Esophagus (tissue), 2 donors: ENCODE measurements around the gene SPON1. TPM values are rescaled to one million over a fixed set of nuclear protein-coding genes. Genes with fewer than 3 reads are reported as not detected.

Experiments
- H3K27ac ChIP-seq, 2 donors: one replicate each; pipeline ENCODE4 v1.5.1; 2013; ENCODE audit warnings: low read depth in 2 of 2, mild to moderate bottlenecking in 2 of 2, inconsistent platforms in 1 of 2, low read length in 1 of 2, moderate library complexity in 1 of 2
- H3K27me3 ChIP-seq, 2 donors: one replicate each; pipeline ENCODE4 v1.6.1; 2013; ENCODE audit warnings: low read length in 2 of 2, control low read depth in 1 of 2, mild to moderate bottlenecking in 1 of 2; ENCODE audit not compliant: insufficient read depth in 2 of 2, control insufficient read depth in 1 of 2
- H3K36me3 ChIP-seq, 2 donors: one replicate each; pipeline ENCODE4 v1.6.1; 2013; ENCODE audit warnings: low read length in 1 of 2; ENCODE audit not compliant: control insufficient read depth in 2 of 2, insufficient read depth in 2 of 2
- H3K4me1 ChIP-seq, 2 donors: one replicate each; pipeline ENCODE4 v1.6.1; 2013; ENCODE audit warnings: low read length in 1 of 2; ENCODE audit not compliant: control insufficient read depth in 2 of 2, insufficient read depth in 2 of 2
- H3K4me3 ChIP-seq, 2 donors: one replicate each; pipeline ENCODE4 v1.5.1; 2013; ENCODE audit warnings: low read length in 2 of 2, mild to moderate bottlenecking in 2 of 2, low read depth in 1 of 2, moderate library complexity in 1 of 2
- H3K9me3 ChIP-seq, 2 donors: one replicate each; pipeline ENCODE4 v1.6.1; 2013; ENCODE audit warnings: mild to moderate bottlenecking in 2 of 2, low read depth in 1 of 2, low read length in 1 of 2, moderate library complexity in 1 of 2; ENCODE audit not compliant: control insufficient read depth in 2 of 2, insufficient read depth in 1 of 2
- WGBS, 2 donors: extraction: QIAGEN DNeasy Blood & Tissue Kit; methylation state at CpG; one replicate each; pipeline ENCODE4 v1.1.7; 2013; 5-methylcytosine and 5-hydroxymethylcytosine counted together
- polyA plus RNA-seq, 2 donors: library from polyadenylated mRNA; stranded (reverse); fragments of 200-250 nt; gene quantifications; one replicate each; pipeline ENCODE4 v1.2.3, GENCODE V29; 2013
- donor health status: healthy with polysubstance abuse.
- donor health status: Bipolar disorder and iron deficiency.

Gene SPON1
- polyA plus RNA-seq, 2 donors: 0.75 to 3.0 TPM

GRCh38 chr11:13941775-13942174 lies 20.7 kb upstream of the SPON1 start:
- no peaks in the 10 kb centered on the region for H3K36me3 ChIP-seq
- no peaks in the 10 kb centered on the region for H3K4me1 ChIP-seq
- H3K27ac ChIP-seq: no peak overlapping the region
- H3K9me3 ChIP-seq: no peaks in the 10 kb centered on the region
- H3K4me3 ChIP-seq: no peak overlapping the region
- no peaks in the 10 kb centered on the region for H3K27me3 ChIP-seq
- WGBS, 2 donors: 97 to 100% methylated on average over 1 of the region's 1 CpG

GRCh38 chr11:13942378-13942777 lies 20.1 kb upstream of the SPON1 start:
- H3K27me3 ChIP-seq: no peaks in the 10 kb centered on the region
- no peaks in the 10 kb centered on the region for H3K36me3 ChIP-seq
- 85% methylated on average over 1 of the region's 1 CpG for WGBS, 2 donors
- no peak overlapping the region for H3K27ac ChIP-seq
- no peak overlapping the region for H3K4me3 ChIP-seq
- H3K9me3 ChIP-seq: no peaks in the 10 kb centered on the region
- H3K4me1 ChIP-seq: no peaks in the 10 kb centered on the region

- Histone ChIP-seq H3K36me3 (no peaks in the 10 kb centered on the region), H3K27me3 (no peaks in the 10 kb centered on the region), H3K4me1 (no peaks in the 10 kb centered on the region), H3K9me3 (no peaks in the 10 kb centered on the region), H3K27ac (no peak overlapping the region), H3K4me3 (no peak overlapping the region)
Observed at GRCh38 chr11:13942971-13943381, 19.5 kb upstream of the SPON1 start.

GRCh38 chr11:13944016-13944415 lies 18.5 kb upstream of the SPON1 start:
- H3K9me3 ChIP-seq: no peaks in the 10 kb centered on the region
- no peaks in the 10 kb centered on the region for H3K36me3 ChIP-seq
- no peak overlapping the region for H3K4me3 ChIP-seq
- 52 to 70% methylated on average over 3 of the region's 3 CpGs for WGBS, 2 donors
- H3K4me1 ChIP-seq: no peaks in the 10 kb centered on the region
- no peak overlapping the region for H3K27ac ChIP-seq
- H3K27me3 ChIP-seq: no peaks in the 10 kb centered on the region

- no peaks in the 10 kb centered on the region for H3K4me1 ChIP-seq
- no peaks in the 10 kb centered on the region for H3K36me3 ChIP-seq
- H3K9me3 ChIP-seq: no peaks in the 10 kb centered on the region
- H3K4me3 ChIP-seq: no peak overlapping the region
- H3K27me3 ChIP-seq: no peaks in the 10 kb centered on the region
- H3K27ac ChIP-seq: no peak overlapping the region
- WGBS, 2 donors: 64 to 70% methylated on average over 3 of the region's 3 CpGs
Observed at GRCh38 chr11:13944911-13945425, 17.6 kb upstream of the SPON1 start.

GRCh38 chr11:13947379-13947778 lies 15.1 kb upstream of the SPON1 start:
- H3K27me3 ChIP-seq: no peaks in the 10 kb centered on the region
- H3K27ac ChIP-seq: no peak overlapping the region
- no peak overlapping the region for H3K4me3 ChIP-seq
- no peaks in the 10 kb centered on the region for H3K9me3 ChIP-seq
- H3K4me1 ChIP-seq: no peaks in the 10 kb centered on the region
- H3K36me3 ChIP-seq: no peaks in the 10 kb centered on the region

GRCh38 chr11:13949876-13950275 lies 12.6 kb upstream of the SPON1 start:
- no peak overlapping the region for H3K27ac ChIP-seq
- 48 to 71% methylated on average over 2 of the region's 2 CpGs for WGBS, 2 donors
- no peaks in the 10 kb centered on the region for H3K4me1 ChIP-seq
- no peaks in the 10 kb centered on the region for H3K36me3 ChIP-seq
- H3K4me3 ChIP-seq: no peak overlapping the region
- no peaks in the 10 kb centered on the region for H3K27me3 ChIP-seq
- H3K9me3 ChIP-seq: no peaks in the 10 kb centered on the region

- no peaks in the 10 kb centered on the region for H3K36me3 ChIP-seq
- 76 to 80% methylated on average over 1 of the region's 1 CpG for WGBS, 2 donors
Observed at GRCh38 chr11:13952221-13952620, 10.3 kb upstream of the SPON1 start.

GRCh38 chr11:13952668-13953067 lies 9.9 kb upstream of the SPON1 start:
- no peak overlapping the region for H3K27ac ChIP-seq
- H3K27me3 ChIP-seq: no peaks in the 10 kb centered on the region
- H3K4me3 ChIP-seq: no peak overlapping the region
- H3K4me1 ChIP-seq: no peaks in the 10 kb centered on the region
- no peaks in the 10 kb centered on the region for H3K9me3 ChIP-seq
- WGBS, 2 donors: 74 to 85% methylated on average over 4 of the region's 4 CpGs
- no peaks in the 10 kb centered on the region for H3K36me3 ChIP-seq

More at GRCh38 chr11:13952221-13952620, 10.3 kb upstream of the SPON1 start:
- Histone ChIP-seq H3K4me1 (no peaks in the 10 kb centered on the region), H3K27ac (no peak overlapping the region), H3K9me3 (no peaks in the 10 kb centered on the region), H3K27me3 (no peaks in the 10 kb centered on the region), H3K4me3 (no peak overlapping the region)

GRCh38 chr11:13954591-13954990 lies 7.9 kb upstream of the SPON1 start:
- Histone ChIP-seq H3K36me3 (no peaks in the 10 kb centered on the region), H3K4me1 (no peaks in the 10 kb centered on the region), H3K27ac (no peak overlapping the region), H3K4me3 (no peak overlapping the region), H3K27me3 (no peaks in the 10 kb centered on the region), H3K9me3 (no peaks in the 10 kb centered on the region)
- 80 to 84% methylated on average over 3 of the region's 3 CpGs for WGBS, 2 donors
